ENCODE measurements around the gene LTC4S.
A peak's percentile ranks its signal among the peaks of the same experiment; 100 is the strongest.

- no peak for TF ChIP-seq CTCF (IDR thresholded peaks at IDR 0.05)
- TF ChIP-seq POLR2AphosphoS5 (IDR thresholded peaks at IDR 0.05), result peak in 1 of 3 donors; percentile 12
- no peak for TF ChIP-seq EP300 (IDR thresholded peaks at IDR 0.05)
- no peak for TF ChIP-seq POLR2A (IDR thresholded peaks at IDR 0.05)
Measured at GRCh38 chr5:179839328-179840256, 45.8 kb downstream of the LTC4S start.

All from stomach (tissue), 4 donors.